ENCODE measurements around the gene CAGE1. TPM values are rescaled to one million over a fixed set of nuclear protein-coding genes. Genes with fewer than 3 reads are reported as not detected.

CAGE1 gene
- polyA plus RNA-seq, 2 of the 4 experiments (the other 2 are of a cell fraction) = 0.09 to 0.12 TPM

GRCh38 chr6:7298113-7298512 lies 91.4 kb downstream of the CAGE1 start:
- WGBS (ENCODE audit: missing lambda C conversion rate) = 87% methylated on average over 1 of the region's 1 CpG
- no peak for ATAC-seq
- TF ChIP-seq NFE2L2 (conservative IDR thresholded peaks at IDR 0.05; ENCODE audit: low read length) (no peak), RAD21 (conservative IDR thresholded peaks at IDR 0.05 in 1 of 2, IDR thresholded peaks at IDR 0.05 in 1 of 2) (no peak), FOSB (CRISPR knock-in tag; IDR thresholded peaks at IDR 0.05) (no peak), ZSCAN20 (CRISPR knock-in tag; IDR thresholded peaks at IDR 0.05) (no peak), CBX2 (IDR thresholded peaks at IDR 0.05; ENCODE audit: borderline replicate concordance, low read depth) (no peak), MYC (IDR thresholded peaks at IDR 0.05; ENCODE audit: borderline replicate concordance, low read length) (no peak), HEYL (CRISPR knock-in tag; IDR thresholded peaks at IDR 0.05) (no peak), JUN (IDR thresholded peaks at IDR 0.05) (no peak), RCOR1 (IDR thresholded peaks at IDR 0.05; ENCODE audit: low read depth, low read length) (no peak), HDAC2 (IDR thresholded peaks at IDR 0.05) (no peak), RARB (CRISPR knock-in tag; IDR thresholded peaks at IDR 0.05) (no peak), HOXA7 (CRISPR knock-in tag; IDR thresholded peaks at IDR 0.05) (no peak), HMGXB4 (CRISPR knock-in tag; IDR thresholded peaks at IDR 0.05; ENCODE audit: borderline replicate concordance) (no peak), BCL3 (IDR thresholded peaks at IDR 0.05) (no peak), E2F6 (IDR thresholded peaks at IDR 0.05; ENCODE audit: borderline replicate concordance, low read depth) (no peak), NR3C1 (IDR thresholded peaks at IDR 0.05) (no peak), PBX3 (IDR thresholded peaks at IDR 0.05) (no peak)
- H3K4me3 ChIP-seq = no peak overlapping the region
- no peak overlapping the region for H3K4me2 ChIP-seq
- ChIA-PET POLR2A (no interaction called here), CTCF (interaction anchor here (0.6 to 1.3 kb wide), 2 partner anchors 91 to 116 kb away, joined by 3 read pairs; partner anchors contain the start of genes CAGE1 and RIOK1)
- H3K4me1 ChIP-seq = no peaks in the 10 kb centered on the region
- H3K9me3 ChIP-seq = no peaks in the 10 kb centered on the region
- no peak for DNase-seq (ENCODE audit: low read depth in 1 of 2, low spot score in 1 of 2)
- no peak for FAIRE-seq
- no peak overlapping the region for H3K27ac ChIP-seq

GRCh38 chr6:7296602-7297001 lies 92.9 kb downstream of the CAGE1 start:
- no peak overlapping the region for H3K4me3 ChIP-seq

More at GRCh38 chr6:7296602-7297001, 92.9 kb downstream of the CAGE1 start:
- FAIRE-seq (no peak), DNase-seq (ENCODE audit: low read depth in 1 of 2, low spot score in 1 of 2) (no peak), ATAC-seq (no peak)
- Histone ChIP-seq H3K9me3 (no peaks in the 10 kb centered on the region), H3K27ac (no peak overlapping the region), H3K4me2 (no peak overlapping the region), H3K4me1 (no peaks in the 10 kb centered on the region)
- ChIA-PET CTCF (interaction anchor here (1.3 kb wide), 1 partner anchor 93 kb away, joined by 3 read pairs; the partner anchor contains the start of genes CAGE1 and RIOK1), POLR2A (no interaction called here)
- TF ChIP-seq BCL3 (IDR thresholded peaks at IDR 0.05) (no peak), KDM1A (IDR thresholded peaks at IDR 0.05; ENCODE audit: low read depth) (no peak), TP53 (CRISPR knock-in tag; IDR thresholded peaks at IDR 0.05) (no peak), MYC (IDR thresholded peaks at IDR 0.05; ENCODE audit: borderline replicate concordance, low read length) (no peak), MAX (IDR thresholded peaks at IDR 0.05) (no peak), HDAC2 (IDR thresholded peaks at IDR 0.05) (no peak), E2F6 (IDR thresholded peaks at IDR 0.05; ENCODE audit: borderline replicate concordance, low read depth) (no peak), JUN (IDR thresholded peaks at IDR 0.05) (no peak), SMC3 (IDR thresholded peaks at IDR 0.05) (no peak), POLR2A (IDR thresholded peaks at IDR 0.05; ENCODE audit: low read length) (no peak), CHD2 (IDR thresholded peaks at IDR 0.05; ENCODE audit: low read length, partially characterized antibody) (no peak)
- 93% methylated on average over 2 of the region's 2 CpGs for WGBS (ENCODE audit: missing lambda C conversion rate)

All from A549 (cell line).